ENCODE results near the gene KRTAP1-4.
"Not testable (repeated sequence)": the region's sequence is repeated elsewhere in the genome, so short reads cannot be mapped to it uniquely, and the experiment has no call there.

Gene KRTAP1-4

GRCh38 chr17:41059276-41060051 is 29.5 kb upstream of the KRTAP1-4 start:
- 26% methylated on average over 5 of the region's 31 CpGs for WGBS
- H3K9ac ChIP-seq (ENCODE audit: low read length): not testable (repeated sequence)

DNA sequence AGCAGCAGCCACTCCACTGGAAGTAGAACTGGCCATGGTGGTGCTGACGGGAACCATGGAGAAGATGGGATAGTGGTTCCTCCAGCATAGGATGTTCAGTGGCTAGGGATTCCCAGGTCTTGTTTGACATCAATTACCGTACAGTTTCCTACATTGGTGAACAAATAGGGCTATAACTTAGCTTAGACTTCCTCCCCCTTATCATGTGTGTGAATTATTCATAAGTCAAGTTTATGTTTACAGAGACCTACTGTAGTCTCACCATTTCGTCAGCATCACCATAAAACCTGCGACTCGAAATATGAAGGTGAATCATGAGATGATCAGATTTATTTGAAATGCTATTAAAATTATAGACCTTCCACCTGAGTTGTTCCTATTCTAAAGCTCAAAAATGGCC is 28.7 kb upstream of the KRTAP1-4 start:
- no peaks in the 10 kb centered on the region for H3K27me3 ChIP-seq (ENCODE audit: control insufficient read depth in 1 of 2, insufficient read depth in 1 of 2, low read length in 2 of 2)
- peaks cover 7% of the 10 kb centered on the region for H3K4me1 ChIP-seq (ENCODE audit: control insufficient read depth, insufficient read depth, low read depth, low read length)
- DNase-seq: no peak
- H3K79me1 ChIP-seq (replicated peaks; ENCODE audit: low read length, poor library complexity, severe bottlenecking): no peaks in the 10 kb centered on the region
- no peaks in the 10 kb centered on the region for H3K9me3 ChIP-seq (ENCODE audit: control insufficient read depth, low read length)
- H3K9ac ChIP-seq (ENCODE audit: low read length): no peak overlapping the region
- no peak overlapping the region for H2BK15ac ChIP-seq (ENCODE audit: low read depth, poor library complexity, severe bottlenecking)
- H4K91ac ChIP-seq (ENCODE audit: low read length): no peak overlapping the region
- H3K23ac ChIP-seq (ENCODE audit: low read length in 2 of 2): no peak overlapping the region
- H2BK120ac ChIP-seq (ENCODE audit: low read depth, low read length): no peak overlapping the region
- no peak overlapping the region for H3K18ac ChIP-seq (ENCODE audit: low read depth in 1 of 2, low read length in 2 of 2)
- H3K4me3 ChIP-seq (ENCODE audit: insufficient read depth in 1 of 2, low read depth in 1 of 2, low read length in 2 of 2): no peak overlapping the region
- no peak overlapping the region for H3K4me2 ChIP-seq (ENCODE audit: low read length, poor library complexity, severe bottlenecking)
- H3K27ac ChIP-seq (ENCODE audit: low read length, poor library complexity, severe bottlenecking): peak overlapping the region; percentile 55
- no peak overlapping the region for H3K4ac ChIP-seq (ENCODE audit: low read depth in 1 of 2, low read length in 2 of 2)
- no peak overlapping the region for H4K8ac ChIP-seq (ENCODE audit: low read length)
- H2BK5ac ChIP-seq (ENCODE audit: low read depth, low read length, poor library complexity, severe bottlenecking): no peak overlapping the region
- H2AFZ ChIP-seq (ENCODE audit: low read depth, low read length): no peak overlapping the region
- H3K14ac ChIP-seq (ENCODE audit: low read length in 2 of 2): no peak overlapping the region
- H2BK12ac ChIP-seq (ENCODE audit: low read length in 2 of 2): no peak overlapping the region
- no CpG with 5 or more reads among the region's 5 CpGs for WGBS
- no peaks in the 10 kb centered on the region for H3K36me3 ChIP-seq (ENCODE audit: control insufficient read depth in 1 of 2, insufficient read depth in 2 of 2, low read depth in 1 of 2, low read length in 2 of 2)
- H2AK5ac ChIP-seq (ENCODE audit: low read length, severe bottlenecking): peak overlapping the region; percentile 10

More at GRCh38 chr17:41059276-41060051, 29.5 kb upstream of the KRTAP1-4 start:
- H3K4me2 ChIP-seq (ENCODE audit: low read length, poor library complexity, severe bottlenecking); H2AFZ ChIP-seq (ENCODE audit: low read depth, low read length); H2BK120ac ChIP-seq (ENCODE audit: low read depth, low read length); H2AK5ac ChIP-seq (ENCODE audit: low read length, severe bottlenecking); H3K9me3 ChIP-seq (ENCODE audit: control insufficient read depth, low read length); H3K79me1 ChIP-seq (replicated peaks; ENCODE audit: low read length, poor library complexity, severe bottlenecking); H3K36me3 ChIP-seq (ENCODE audit: control insufficient read depth in 1 of 2, insufficient read depth in 2 of 2, low read depth in 1 of 2, low read length in 2 of 2); H3K18ac ChIP-seq (ENCODE audit: low read depth in 1 of 2, low read length in 2 of 2); H3K4me3 ChIP-seq (ENCODE audit: insufficient read depth in 1 of 2, low read depth in 1 of 2, low read length in 2 of 2); H2BK15ac ChIP-seq (ENCODE audit: low read depth, poor library complexity, severe bottlenecking); H3K23ac ChIP-seq (ENCODE audit: low read length in 2 of 2); H3K27me3 ChIP-seq (ENCODE audit: control insufficient read depth in 1 of 2, insufficient read depth in 1 of 2, low read length in 2 of 2); H3K14ac ChIP-seq (ENCODE audit: low read length in 2 of 2); H3K4me1 ChIP-seq (ENCODE audit: control insufficient read depth, insufficient read depth, low read depth, low read length); H2BK12ac ChIP-seq (ENCODE audit: low read length in 2 of 2); H4K8ac ChIP-seq (ENCODE audit: low read length); H3K4ac ChIP-seq (ENCODE audit: low read depth in 1 of 2, low read length in 2 of 2); H4K91ac ChIP-seq (ENCODE audit: low read length): not testable (repeated sequence)
- peak overlapping the region; percentile 87 for H3K27ac ChIP-seq (ENCODE audit: low read length, poor library complexity, severe bottlenecking)
- DNase-seq: peak; percentile 84
- H2BK5ac ChIP-seq (ENCODE audit: low read depth, low read length, poor library complexity, severe bottlenecking): peak overlapping the region; percentile 5

GRCh38 chr17:41057547-41057946 is 27.6 kb upstream of the KRTAP1-4 start:
- Histone ChIP-seq H3K23ac (ENCODE audit: low read length in 2 of 2) (no peak overlapping the region), H3K79me1 (replicated peaks; ENCODE audit: low read length, poor library complexity, severe bottlenecking) (no peaks in the 10 kb centered on the region), H3K18ac (ENCODE audit: low read depth in 1 of 2, low read length in 2 of 2) (no peak overlapping the region), H3K4me2 (ENCODE audit: low read length, poor library complexity, severe bottlenecking) (no peak overlapping the region), H2BK5ac (ENCODE audit: low read depth, low read length, poor library complexity, severe bottlenecking) (no peak overlapping the region), H2BK120ac (ENCODE audit: low read depth, low read length) (no peak overlapping the region), H4K8ac (ENCODE audit: low read length) (no peak overlapping the region), H3K4me3 (ENCODE audit: insufficient read depth in 1 of 2, low read depth in 1 of 2, low read length in 2 of 2) (no peak overlapping the region), H3K9ac (ENCODE audit: low read length) (no peak overlapping the region), H2BK15ac (ENCODE audit: low read depth, poor library complexity, severe bottlenecking) (no peak overlapping the region), H2AK5ac (ENCODE audit: low read length, severe bottlenecking) (no peak overlapping the region), H3K27me3 (ENCODE audit: control insufficient read depth in 1 of 2, insufficient read depth in 1 of 2, low read length in 2 of 2) (no peaks in the 10 kb centered on the region), H2BK12ac (ENCODE audit: low read length in 2 of 2) (no peak overlapping the region), H3K4me1 (ENCODE audit: control insufficient read depth, insufficient read depth, low read depth, low read length) (peaks cover 7% of the 10 kb centered on the region), H3K27ac (ENCODE audit: low read length, poor library complexity, severe bottlenecking) (no peak overlapping the region), H3K36me3 (ENCODE audit: control insufficient read depth in 1 of 2, insufficient read depth in 2 of 2, low read depth in 1 of 2, low read length in 2 of 2) (no peaks in the 10 kb centered on the region), H3K14ac (ENCODE audit: low read length in 2 of 2) (no peak overlapping the region), H2AFZ (ENCODE audit: low read depth, low read length) (no peak overlapping the region), H3K9me3 (ENCODE audit: control insufficient read depth, low read length) (no peaks in the 10 kb centered on the region), H4K91ac (ENCODE audit: low read length) (no peak overlapping the region), H3K4ac (ENCODE audit: low read depth in 1 of 2, low read length in 2 of 2) (no peak overlapping the region)
- no CpG with 5 or more reads among the region's 1 CpG for WGBS
- DNase-seq: no peak

DNA sequence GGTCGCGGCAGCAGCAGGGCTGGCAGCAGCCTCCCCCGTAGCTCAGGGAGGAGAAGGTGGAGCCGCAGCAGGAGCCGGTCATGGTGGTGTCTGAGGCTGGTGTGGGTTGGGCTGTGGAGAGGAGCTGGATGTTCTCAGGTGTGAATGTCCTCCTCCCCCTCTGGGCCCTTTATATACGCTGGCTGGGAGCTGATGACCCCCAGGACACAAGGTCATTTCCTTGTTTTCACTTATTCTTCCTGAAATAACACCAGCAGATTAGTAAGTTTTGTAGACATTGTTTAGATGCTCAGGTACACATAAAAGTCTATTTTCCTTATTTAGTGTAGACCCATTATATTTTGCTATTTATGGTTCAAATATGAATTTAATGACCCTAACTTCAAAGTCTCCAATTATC is 25.1 kb upstream of the KRTAP1-4 start, which contains the start of gene KRTAP2-2:
KRTAP2-2 (minus strand) TSS at position 101 of the 400 bp plus-strand sequence; CDS start at position 82, 19 bp downstream.
- H3K4me2 ChIP-seq (ENCODE audit: low read length, poor library complexity, severe bottlenecking); H2BK5ac ChIP-seq (ENCODE audit: low read depth, low read length, poor library complexity, severe bottlenecking); H4K8ac ChIP-seq (ENCODE audit: low read length); H3K4me3 ChIP-seq (ENCODE audit: insufficient read depth in 1 of 2, low read depth in 1 of 2, low read length in 2 of 2); H3K23ac ChIP-seq (ENCODE audit: low read length in 2 of 2); H3K14ac ChIP-seq (ENCODE audit: low read length in 2 of 2); H2BK12ac ChIP-seq (ENCODE audit: low read length in 2 of 2); H4K91ac ChIP-seq (ENCODE audit: low read length); H2AFZ ChIP-seq (ENCODE audit: low read depth, low read length); H3K4ac ChIP-seq (ENCODE audit: low read depth in 1 of 2, low read length in 2 of 2); H2AK5ac ChIP-seq (ENCODE audit: low read length, severe bottlenecking); H3K18ac ChIP-seq (ENCODE audit: low read depth in 1 of 2, low read length in 2 of 2); H2BK15ac ChIP-seq (ENCODE audit: low read depth, poor library complexity, severe bottlenecking); H3K27me3 ChIP-seq (ENCODE audit: control insufficient read depth in 1 of 2, insufficient read depth in 1 of 2, low read length in 2 of 2); H3K9ac ChIP-seq (ENCODE audit: low read length); H3K9me3 ChIP-seq (ENCODE audit: control insufficient read depth, low read length); H3K79me1 ChIP-seq (replicated peaks; ENCODE audit: low read length, poor library complexity, severe bottlenecking); DNase-seq; H3K4me1 ChIP-seq (ENCODE audit: control insufficient read depth, insufficient read depth, low read depth, low read length); H3K36me3 ChIP-seq (ENCODE audit: control insufficient read depth in 1 of 2, insufficient read depth in 2 of 2, low read depth in 1 of 2, low read length in 2 of 2); H2BK120ac ChIP-seq (ENCODE audit: low read depth, low read length); H3K27ac ChIP-seq (ENCODE audit: low read length, poor library complexity, severe bottlenecking): not testable (repeated sequence)
- WGBS: no CpG with 5 or more reads among the region's 6 CpGs
